Activated CD4-positive, alpha-beta T cell treated with anti-CD3 and anti-CD28 coated beads, Interleukin-2, amount 50 U/mL, for 1 hour (primary cell): Measurements from ENCODE around the gene UBXN7.
"Not testable (repeated sequence)": the region's sequence is repeated elsewhere in the genome, so short reads cannot be mapped to it uniquely, and the experiment has no call there.

ENCODE experiments used
- DNase-seq: peaks from one replicate; pipeline ENCODE4 v3.0.0-alpha.2; 2020

Gene UBXN7

GRCh38 chr3:196432137-196432879 lies at the start of gene UBXN7:
UBXN7 (minus strand) TSS chr3:196432427; CDS start chr3:196432399, 28 bp downstream.
- DNase-seq = peak; percentile 96

GRCh38 chr3:196477678-196478077 lies 45.5 kb upstream of the UBXN7 start:
- DNase-seq = no peak

GRCh38 chr3:196472286-196472685 lies 40.1 kb upstream of the UBXN7 start:
- DNase-seq = no peak

GRCh38 chr3:196471551-196471950 lies 39.3 kb upstream of the UBXN7 start:
- no peak for DNase-seq

- DNase-seq = not testable (repeated sequence)
Measured at GRCh38 chr3:196470182-196470581, 38.0 kb upstream of the UBXN7 start.

GRCh38 chr3:196463804-196464203 lies 31.6 kb upstream of the UBXN7 start:
- no peak for DNase-seq

GRCh38 chr3:196463478-196463756 lies 31.2 kb upstream of the UBXN7 start:
- DNase-seq = no peak

GRCh38 chr3:196462680-196463477 lies 30.7 kb upstream of the UBXN7 start:
- DNase-seq = not testable (repeated sequence)

GRCh38 chr3:196458063-196458462 lies 25.8 kb upstream of the UBXN7 start:
- DNase-seq = no peak

- DNase-seq = peak; percentile 14
Measured at GRCh38 chr3:196457470-196457869, 25.2 kb upstream of the UBXN7 start.

GRCh38 chr3:196454935-196455334 lies 22.7 kb upstream of the UBXN7 start:
- no peak for DNase-seq

GRCh38 chr3:196445391-196445790 lies 13.2 kb upstream of the UBXN7 start:
- DNase-seq = not testable (repeated sequence)

- no peak for DNase-seq
Measured at GRCh38 chr3:196444500-196444894, 12.3 kb upstream of the UBXN7 start.

GRCh38 chr3:196440696-196441095 lies 8.5 kb upstream of the UBXN7 start:
- DNase-seq = no peak

GRCh38 chr3:196440041-196440537 lies 7.9 kb upstream of the UBXN7 start:
- DNase-seq = no peak

GRCh38 chr3:196431181-196432136 lies 768 bp downstream of the UBXN7 start:
- DNase-seq = peak; percentile 6

- no peak for DNase-seq
Measured at GRCh38 chr3:196428041-196428440, 4.2 kb downstream of the UBXN7 start.

- DNase-seq = not testable (repeated sequence)
Measured at GRCh38 chr3:196424421-196424820, 7.8 kb downstream of the UBXN7 start.

- no peak for DNase-seq
Measured at GRCh38 chr3:196423044-196423781, 9.0 kb downstream of the UBXN7 start.

GRCh38 chr3:196421668-196422067 lies 10.6 kb downstream of the UBXN7 start:
- DNase-seq = not testable (repeated sequence)

- DNase-seq = no peak
Measured at GRCh38 chr3:196419386-196419785, 12.8 kb downstream of the UBXN7 start.

GRCh38 chr3:196418601-196419000 lies 13.6 kb downstream of the UBXN7 start:
- DNase-seq = no peak
